CD4-positive, CD25-positive, alpha-beta regulatory T cell (primary cell): Measurements from ENCODE around the gene SORCS3. TPM values are rescaled to one million over a fixed set of nuclear protein-coding genes. Genes with fewer than 3 reads are reported as not detected.

ENCODE experiments used
- ATAC-seq, 2 donors: fragments of 150-1000 bp; cut with Tn5 transposase; one replicate each; pipeline ENCODE4 v1.10.0; 2021; ENCODE audit warnings: low read depth in 2 of 2, moderate number of reproducible peaks in 2 of 2, moderate library complexity in 1 of 2
- DNase-seq, 3 donors: peaks; one replicate each; pipeline versions ENCODE4 v3.0.0 to v3.0.0-alpha.2; 2012 to 2022; ENCODE audit warnings: mixed read lengths in 1 of 3
- H3K27ac ChIP-seq: one replicate; pipeline ENCODE4 v1.7.0; 2013; ENCODE audit warnings: mild to moderate bottlenecking, low read length; ENCODE audit not compliant: insufficient read depth, poor library complexity, severe bottlenecking
- H3K27me3 ChIP-seq: one replicate; pipeline ENCODE4 v1.7.0; 2013; ENCODE audit warnings: low read length; ENCODE audit not compliant: control insufficient read depth, insufficient read depth
- H3K36me3 ChIP-seq: one replicate; pipeline ENCODE4 v1.7.0; 2013; ENCODE audit warnings: mild to moderate bottlenecking, low read length, moderate library complexity; ENCODE audit not compliant: control insufficient read depth, insufficient read depth
- H3K4me1 ChIP-seq: 2 replicates; pipeline ENCODE4 v1.7.0; 2013; ENCODE audit warnings: mild to moderate bottlenecking, low read length; ENCODE audit not compliant: insufficient read depth, control insufficient read depth, poor library complexity, severe bottlenecking
- H3K4me3 ChIP-seq: one replicate; pipeline ENCODE4 v1.7.0; 2013; ENCODE audit warnings: low read depth, mild to moderate bottlenecking, low read length, moderate library complexity
- H3K9me3 ChIP-seq, 2 experiments: 1 replicate in 1 of 2; 2 replicates in 1 of 2; pipeline ENCODE4 v1.7.0; 2013; ENCODE audit warnings: low read length in 2 of 2, mild to moderate bottlenecking in 1 of 2, moderate library complexity in 1 of 2; ENCODE audit not compliant: control insufficient read depth in 2 of 2
- H3K27ac Mint-ChIP-seq, 3 donors: one replicate each; pipeline ENCODE4 v1.8.0; 2020 to 2022; ENCODE audit warnings: mild to moderate bottlenecking in 3 of 3, mixed read lengths in 3 of 3, moderate library complexity in 2 of 3
- H3K27me3 Mint-ChIP-seq: one replicate; pipeline ENCODE4 v1.8.0; 2022; ENCODE audit warnings: mild to moderate bottlenecking, mixed read lengths
- H3K36me3 Mint-ChIP-seq: one replicate; pipeline ENCODE4 v1.8.0; 2020; ENCODE audit warnings: mixed read lengths
- H3K4me1 Mint-ChIP-seq, 4 donors: one replicate each; pipeline ENCODE4 v1.8.0; 2020 to 2022; ENCODE audit warnings: mixed read lengths in 4 of 4, mild to moderate bottlenecking in 1 of 4
- H3K4me3 Mint-ChIP-seq, 4 donors: one replicate each; pipeline ENCODE4 v1.8.0; 2020 to 2022; ENCODE audit warnings: mild to moderate bottlenecking in 4 of 4, mixed read lengths in 4 of 4, moderate library complexity in 3 of 4
- H3K9me3 Mint-ChIP-seq, 7 donors: one replicate each; pipeline ENCODE4 v1.8.0; 2020 to 2022; ENCODE audit warnings: mixed read lengths in 7 of 7, mild to moderate bottlenecking in 3 of 7, moderate library complexity in 2 of 7
- polyA plus RNA-seq, 4 donors: library from polyadenylated mRNA; unstranded; fragments of 300-500 nt; fragmentation: Illumina TruSeq; gene quantifications; one replicate each; pipeline ENCODE4 v1.2.3, GENCODE V29; 2021
- total RNA-seq: library from RNA; stranded (reverse); gene quantifications from one replicate; pipeline ENCODE4 v1.2.3, GENCODE V29; 2022

Gene SORCS3
- total and polyA plus RNA-seq, 5 donors from 2014 or later: 0.35 TPM; not detected in 4

- Mint-ChIP-seq H3K27me3 (peaks cover 9% of the 10 kb centered on the region), H3K9me3 (no peaks in the 10 kb centered on the region), H3K4me1 (no peaks in the 10 kb centered on the region), H3K4me3 (no peak overlapping the region), H3K27ac (no peak overlapping the region), H3K36me3 (no peaks in the 10 kb centered on the region)
- no peak for DNase-seq
- Histone ChIP-seq H3K27ac (no peak overlapping the region), H3K36me3 (no peaks in the 10 kb centered on the region), H3K4me1 (no peaks in the 10 kb centered on the region), H3K9me3 (no peaks in the 10 kb centered on the region), H3K4me3 (no peak overlapping the region), H3K27me3 (no peaks in the 10 kb centered on the region)
- no peak for ATAC-seq
Measured at GRCh38 chr10:104928734-104929133, 287.6 kb downstream of the SORCS3 start.

GRCh38 chr10:104931612-104932134 lies 290.6 kb downstream of the SORCS3 start:
- Histone ChIP-seq H3K9me3 (no peaks in the 10 kb centered on the region), H3K36me3 (no peaks in the 10 kb centered on the region), H3K4me1 (no peaks in the 10 kb centered on the region), H3K27ac (no peak overlapping the region), H3K27me3 (no peaks in the 10 kb centered on the region), H3K4me3 (no peak overlapping the region)
- DNase-seq (no peak), ATAC-seq (no peak)
- H3K4me3 Mint-ChIP-seq: no peak overlapping the region
- H3K27me3 Mint-ChIP-seq: peaks cover 13% of the 10 kb centered on the region
- H3K36me3 Mint-ChIP-seq: no peaks in the 10 kb centered on the region
- H3K4me1 Mint-ChIP-seq: no peaks in the 10 kb centered on the region
- H3K27ac Mint-ChIP-seq: no peak overlapping the region
- H3K9me3 Mint-ChIP-seq: peaks cover 0 to 3% (median 0%) of the 10 kb centered on the region in 7 donors

GRCh38 chr10:104935656-104936055 lies 294.6 kb downstream of the SORCS3 start:
- peak overlapping the region in 1 of 4 donors; percentile 59 for H3K4me3 Mint-ChIP-seq
- H3K27ac ChIP-seq: no peak overlapping the region
- no peak overlapping the region for H3K4me3 ChIP-seq
- H3K9me3 Mint-ChIP-seq: peaks cover 0 to 6% (median 0%) of the 10 kb centered on the region in 7 donors
- no peaks in the 10 kb centered on the region for H3K9me3 ChIP-seq
- H3K27ac Mint-ChIP-seq: no peak overlapping the region
- H3K27me3 Mint-ChIP-seq: peaks cover 8% of the 10 kb centered on the region
- H3K4me1 ChIP-seq: no peaks in the 10 kb centered on the region
- peak in 1 of 3 donors; percentile 2 for DNase-seq
- H3K36me3 Mint-ChIP-seq: no peaks in the 10 kb centered on the region
- no peaks in the 10 kb centered on the region for H3K4me1 Mint-ChIP-seq
- H3K27me3 ChIP-seq: no peaks in the 10 kb centered on the region
- ATAC-seq: no peak
- no peaks in the 10 kb centered on the region for H3K36me3 ChIP-seq

- Histone ChIP-seq H3K4me3 (no peak overlapping the region), H3K27ac (no peak overlapping the region), H3K9me3 (no peaks in the 10 kb centered on the region), H3K36me3 (no peaks in the 10 kb centered on the region), H3K27me3 (no peaks in the 10 kb centered on the region), H3K4me1 (no peaks in the 10 kb centered on the region)
- Mint-ChIP-seq H3K27me3 (peaks cover 4% of the 10 kb centered on the region), H3K9me3 (peaks cover 0 to 6% (median 0%) of the 10 kb centered on the region in 7 donors), H3K4me3 (no peak overlapping the region), H3K27ac (no peak overlapping the region), H3K36me3 (no peaks in the 10 kb centered on the region), H3K4me1 (no peaks in the 10 kb centered on the region)
- DNase-seq: no peak
- no peak for ATAC-seq
Measured at GRCh38 chr10:104937567-104937966, 296.5 kb downstream of the SORCS3 start.

GRCh38 chr10:104938031-104938430 lies 296.9 kb downstream of the SORCS3 start:
- H3K27me3 Mint-ChIP-seq: peaks cover 4% of the 10 kb centered on the region
- no peak overlapping the region for H3K4me3 Mint-ChIP-seq
- ATAC-seq (no peak), DNase-seq (no peak)
- H3K27ac Mint-ChIP-seq: no peak overlapping the region
- Histone ChIP-seq H3K27ac (no peak overlapping the region), H3K36me3 (no peaks in the 10 kb centered on the region), H3K9me3 (no peaks in the 10 kb centered on the region), H3K27me3 (no peaks in the 10 kb centered on the region), H3K4me3 (no peak overlapping the region), H3K4me1 (no peaks in the 10 kb centered on the region)
- no peaks in the 10 kb centered on the region for H3K4me1 Mint-ChIP-seq
- no peaks in the 10 kb centered on the region for H3K36me3 Mint-ChIP-seq
- H3K9me3 Mint-ChIP-seq: peaks cover 0 to 6% (median 0%) of the 10 kb centered on the region in 7 donors

- Mint-ChIP-seq H3K27ac (no peak overlapping the region), H3K4me3 (no peak overlapping the region), H3K4me1 (no peaks in the 10 kb centered on the region), H3K36me3 (no peaks in the 10 kb centered on the region), H3K9me3 (peaks cover 0 to 6% (median 0%) of the 10 kb centered on the region in 7 donors), H3K27me3 (no peaks in the 10 kb centered on the region)
- Histone ChIP-seq H3K9me3 (peaks cover 0 to 3% of the 10 kb centered on the region in 2 experiments), H3K4me3 (no peak overlapping the region), H3K4me1 (no peaks in the 10 kb centered on the region), H3K36me3 (no peaks in the 10 kb centered on the region), H3K27me3 (no peaks in the 10 kb centered on the region), H3K27ac (no peak overlapping the region)
- no peak for ATAC-seq
- DNase-seq: no peak
Measured at GRCh38 chr10:104941662-104942061, 300.6 kb downstream of the SORCS3 start.

- Mint-ChIP-seq H3K4me1 (no peaks in the 10 kb centered on the region), H3K4me3 (no peak overlapping the region), H3K36me3 (no peaks in the 10 kb centered on the region), H3K9me3 (peaks cover 0 to 3% (median 0%) of the 10 kb centered on the region in 7 donors), H3K27me3 (no peaks in the 10 kb centered on the region), H3K27ac (no peak overlapping the region)
- DNase-seq (no peak), ATAC-seq (no peak)
- no peak overlapping the region for H3K4me3 ChIP-seq
- no peaks in the 10 kb centered on the region for H3K4me1 ChIP-seq
- no peaks in the 10 kb centered on the region for H3K36me3 ChIP-seq
- H3K27me3 ChIP-seq: no peaks in the 10 kb centered on the region
- no peak overlapping the region for H3K27ac ChIP-seq
- peaks cover 0 to 3% of the 10 kb centered on the region in 2 experiments for H3K9me3 ChIP-seq
Measured at GRCh38 chr10:104947314-104947713, 306.2 kb downstream of the SORCS3 start.

- Mint-ChIP-seq H3K9me3 (peaks cover 0 to 1% (median 0%) of the 10 kb centered on the region in 7 donors), H3K4me3 (no peak overlapping the region)
- ATAC-seq: no peak
Measured at GRCh38 chr10:104957178-104957841, 316.2 kb downstream of the SORCS3 start.

More at GRCh38 chr10:104957178-104957841, 316.2 kb downstream of the SORCS3 start:
- no peaks in the 10 kb centered on the region for H3K36me3 ChIP-seq
- H3K27ac ChIP-seq: no peak overlapping the region
- Mint-ChIP-seq H3K36me3 (no peaks in the 10 kb centered on the region), H3K27ac (no peak overlapping the region), H3K4me1 (no peaks in the 10 kb centered on the region), H3K27me3 (no peaks in the 10 kb centered on the region)
- H3K4me3 ChIP-seq: no peak overlapping the region
- H3K4me1 ChIP-seq: no peaks in the 10 kb centered on the region
- no peaks in the 10 kb centered on the region for H3K9me3 ChIP-seq
- no peaks in the 10 kb centered on the region for H3K27me3 ChIP-seq
- DNase-seq: no peak
